Medulla oblongata (tissue), 1 donor: ENCODE results near the gene CFDP1.
A peak's percentile ranks its signal among the peaks of the same experiment; 100 is the strongest.

Source experiments
- DNase-seq: peaks from one replicate; pipeline ENCODE4 v3.0.0-alpha.2; 2015; ENCODE audit errors: extremely low spot score

CFDP1 gene

DNA sequence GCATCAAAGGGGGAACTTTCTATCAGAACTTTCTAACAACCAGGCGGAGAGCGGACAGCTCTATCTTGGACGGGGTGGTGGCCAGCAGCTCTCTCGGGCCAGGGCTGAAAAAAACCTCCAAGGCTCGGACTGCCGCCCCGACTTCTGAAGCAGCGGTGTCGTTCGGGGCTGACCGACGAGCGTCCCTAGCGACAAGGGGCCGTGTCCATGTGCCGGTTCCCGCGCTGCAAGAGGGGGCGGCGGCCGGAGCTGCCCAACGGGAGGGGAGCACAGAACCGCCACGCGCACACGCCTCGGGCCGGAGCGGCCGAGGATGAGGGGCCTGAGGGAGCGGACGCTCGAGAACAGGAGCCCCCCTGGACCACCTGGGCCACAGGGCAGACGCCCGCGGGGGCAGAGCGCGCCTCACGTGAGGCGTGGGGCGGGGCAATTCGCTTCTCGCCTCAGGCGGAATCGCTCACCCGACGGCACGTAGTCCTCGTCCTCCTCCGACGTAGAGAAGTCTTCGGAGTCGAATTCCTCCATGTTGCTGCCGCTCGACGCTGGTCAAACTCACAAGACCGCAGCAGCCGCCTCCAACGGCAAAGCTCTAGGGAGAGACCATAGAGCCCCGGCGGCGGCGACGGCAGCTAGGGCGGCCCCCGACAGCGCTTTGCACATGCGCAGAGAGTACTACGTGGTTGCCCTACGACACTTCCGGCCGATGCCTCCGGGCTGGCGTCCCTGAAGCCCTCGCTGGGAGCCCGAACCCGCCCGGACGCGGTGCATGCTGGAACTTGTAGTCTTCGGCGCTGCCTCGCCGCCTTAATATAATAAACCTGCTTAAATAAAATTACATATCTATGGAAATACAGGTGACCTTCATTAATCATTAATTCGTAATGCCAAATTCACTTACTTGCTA lies at the start of gene CFDP1:
CFDP1 (minus strand) TSS at position 676 of the 904 bp plus-strand sequence; CDS start at position 525, 151 bp downstream.
- DNase-seq: peak; percentile 98

DNA sequence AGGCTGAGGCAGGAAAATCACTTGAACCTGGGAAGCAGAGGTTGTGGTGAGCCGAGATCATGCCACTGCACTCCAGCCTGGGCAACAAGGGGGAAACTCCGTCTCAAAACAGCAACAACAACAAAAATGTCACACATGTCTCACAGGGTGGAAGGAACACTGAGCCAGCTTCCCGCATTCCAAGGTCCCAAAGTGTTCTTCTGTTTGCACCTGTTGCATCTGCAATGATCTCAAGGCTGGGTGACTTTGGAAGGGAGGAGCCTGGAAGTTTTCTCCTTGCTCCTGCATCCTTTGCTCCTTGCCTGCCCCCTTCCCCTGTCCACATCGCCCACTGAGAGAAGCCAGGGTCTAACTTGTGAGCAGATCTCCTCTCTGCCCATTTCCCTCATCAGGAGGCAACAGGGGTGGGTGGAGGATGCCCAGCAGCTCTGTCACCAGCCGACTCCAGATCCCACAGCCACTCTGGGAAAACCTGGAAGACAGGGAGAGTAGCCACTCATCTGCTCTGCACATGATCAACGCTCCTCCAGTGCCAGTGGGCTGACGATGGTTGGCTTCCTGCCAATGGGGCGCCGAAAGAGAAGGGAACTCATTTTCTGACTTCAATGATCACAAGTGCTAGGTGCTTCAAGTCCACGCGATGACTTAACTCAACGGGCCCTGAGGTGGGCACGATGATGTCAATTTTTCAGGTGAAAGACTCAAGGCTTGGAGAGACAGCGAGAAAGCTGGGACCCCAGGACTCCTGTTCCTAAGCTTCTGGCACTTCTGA lies 49.3 kb upstream of the CFDP1 start:
- DNase-seq: no peak

DNA sequence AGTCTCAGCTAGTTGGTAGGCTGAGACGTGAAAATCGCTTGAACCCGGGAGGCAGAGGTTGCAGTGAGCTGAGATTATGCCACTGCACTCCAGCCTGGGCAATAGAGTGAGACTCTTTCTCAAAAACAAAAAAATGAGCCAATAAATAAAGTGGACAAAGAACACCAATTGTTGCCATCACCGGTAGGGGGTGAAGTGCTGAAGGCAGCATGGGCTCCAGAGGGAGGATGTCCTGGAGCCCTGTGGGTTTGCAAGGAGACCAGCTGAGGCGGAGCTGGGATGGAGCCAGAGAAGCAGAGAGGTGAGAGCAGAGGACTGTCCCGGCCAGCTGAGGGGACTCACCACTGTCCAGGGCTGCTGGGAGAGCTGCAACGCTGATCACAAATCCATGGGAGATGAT lies 48.2 kb upstream of the CFDP1 start:
- DNase-seq: no peak

DNA sequence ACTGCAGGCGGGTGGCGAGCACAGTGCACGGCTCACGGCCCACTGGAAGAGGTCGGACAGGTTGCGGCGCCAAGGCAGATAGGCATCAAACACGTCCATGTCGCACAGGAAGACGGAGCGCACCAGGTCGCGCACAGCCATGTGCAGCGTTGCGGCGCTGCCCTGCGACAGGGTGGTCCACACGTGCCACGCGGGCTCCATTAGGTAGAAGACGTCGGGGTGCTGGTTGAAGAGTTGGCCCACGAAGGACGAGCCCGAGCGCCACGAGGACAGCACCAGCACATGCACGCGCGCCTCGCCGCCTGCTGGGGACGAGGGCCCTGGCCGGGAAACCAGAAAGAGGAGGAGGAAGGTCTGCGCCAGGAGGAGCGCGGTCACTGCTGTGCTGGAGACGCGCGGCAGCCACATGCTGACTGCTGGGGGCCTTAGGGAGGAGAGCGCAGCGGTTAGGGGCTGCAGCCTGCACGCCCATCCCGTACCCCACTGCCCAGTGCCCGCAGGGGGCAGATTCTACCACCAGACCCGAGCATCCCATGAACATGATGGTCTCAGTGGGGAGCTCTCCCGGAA lies 46.2 kb upstream of the CFDP1 start:
- no peak for DNase-seq

DNA sequence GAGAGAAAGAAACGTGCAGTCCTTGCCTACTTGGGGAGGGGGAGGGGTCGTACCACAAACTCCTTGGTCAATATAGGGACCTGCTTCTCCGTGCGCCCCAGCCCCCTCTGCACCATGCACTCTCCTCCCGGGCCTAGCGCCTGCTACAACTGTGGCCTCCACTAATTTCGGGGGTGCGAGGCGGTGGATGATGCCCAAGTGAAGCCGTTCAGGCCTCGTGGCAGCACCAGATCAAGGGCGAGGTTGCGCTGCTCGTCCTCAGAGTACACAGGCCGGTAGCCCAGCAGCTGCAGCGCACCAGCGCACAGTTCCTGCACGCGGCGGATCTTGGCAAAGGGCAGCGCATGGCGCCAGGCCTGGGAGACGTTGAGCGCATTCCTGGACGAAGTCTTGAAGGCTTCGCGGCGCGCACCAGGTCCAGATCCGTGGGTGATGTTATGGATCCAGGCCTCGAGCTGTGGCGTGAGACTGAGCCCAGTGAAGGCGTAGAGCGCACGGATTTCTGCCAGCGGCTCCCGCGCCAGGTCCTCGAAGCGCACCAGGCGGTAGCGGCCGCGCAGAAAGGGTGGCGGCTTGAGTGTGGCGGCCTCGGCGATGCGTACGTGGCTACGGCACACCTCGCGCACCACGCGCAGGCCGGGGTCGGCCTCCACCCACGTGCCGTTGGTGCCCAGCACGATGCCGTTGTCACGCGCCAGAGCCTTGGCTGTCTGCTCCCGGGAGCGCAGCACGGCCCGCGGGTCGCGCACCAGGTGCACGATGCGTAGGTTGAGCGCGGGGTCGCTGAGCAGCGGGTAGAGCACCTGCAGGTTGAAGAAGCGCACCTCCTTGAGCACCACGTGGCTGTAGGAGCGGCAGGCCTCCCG lies 45.4 kb upstream of the CFDP1 start:
- no peak for DNase-seq

DNA sequence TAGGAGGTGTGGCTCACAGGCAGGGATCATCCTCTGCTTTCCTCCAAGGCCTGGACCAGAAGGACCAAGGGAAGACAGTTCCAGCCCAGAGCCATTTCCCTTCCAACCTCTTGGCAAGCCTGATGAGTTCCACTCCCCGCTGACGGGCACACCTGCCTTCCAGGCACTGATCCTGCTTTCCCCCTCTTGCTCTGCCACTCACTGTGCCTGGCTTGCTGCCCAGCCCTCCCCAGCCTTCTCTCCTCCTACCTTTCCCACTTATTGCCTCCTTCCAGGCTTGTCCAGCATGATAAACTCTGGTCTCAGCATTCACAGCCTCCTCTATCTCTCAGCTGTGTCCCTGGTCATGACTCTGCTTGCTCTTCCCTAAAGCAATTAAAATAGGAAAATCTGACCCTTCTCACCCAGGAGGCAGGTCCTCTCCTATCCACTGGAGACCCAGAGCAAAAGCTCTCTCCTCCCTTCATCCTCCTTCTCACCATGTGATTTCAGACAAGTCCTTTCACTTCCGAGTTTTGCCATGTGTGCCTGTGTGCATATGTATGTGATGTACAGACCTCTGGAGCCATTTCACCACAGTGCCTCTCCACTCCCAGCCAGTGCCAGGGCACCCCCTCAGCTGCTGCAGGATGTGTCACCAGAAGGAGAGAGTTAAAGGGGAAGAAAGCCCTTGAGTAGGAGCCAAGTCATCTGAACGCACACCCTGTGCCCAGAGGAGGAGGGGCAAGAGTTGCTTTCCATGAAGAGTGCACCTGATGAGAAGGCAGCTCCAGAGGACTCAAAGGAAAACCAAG lies 44.6 kb upstream of the CFDP1 start:
- peak; percentile 17 for DNase-seq

DNA sequence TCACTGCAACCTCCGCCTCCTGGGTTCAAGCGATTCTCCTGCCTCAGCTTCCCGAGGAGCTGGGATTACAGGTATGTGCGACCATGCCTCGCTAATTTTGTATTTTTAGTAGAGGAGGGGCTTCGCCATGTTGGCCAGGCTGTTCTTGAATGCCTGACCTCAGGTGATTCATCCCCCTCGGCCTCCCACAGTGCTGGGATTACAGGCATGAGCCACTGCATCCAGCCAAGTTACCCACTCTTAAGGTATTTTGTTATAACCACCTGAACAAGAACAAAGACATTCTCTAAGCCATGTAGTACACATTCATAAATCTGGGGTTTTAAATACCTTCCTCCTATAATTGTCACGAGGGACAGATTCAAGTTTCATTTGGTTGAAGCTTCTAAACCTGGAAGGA lies 43.5 kb upstream of the CFDP1 start:
- DNase-seq: no peak

DNA sequence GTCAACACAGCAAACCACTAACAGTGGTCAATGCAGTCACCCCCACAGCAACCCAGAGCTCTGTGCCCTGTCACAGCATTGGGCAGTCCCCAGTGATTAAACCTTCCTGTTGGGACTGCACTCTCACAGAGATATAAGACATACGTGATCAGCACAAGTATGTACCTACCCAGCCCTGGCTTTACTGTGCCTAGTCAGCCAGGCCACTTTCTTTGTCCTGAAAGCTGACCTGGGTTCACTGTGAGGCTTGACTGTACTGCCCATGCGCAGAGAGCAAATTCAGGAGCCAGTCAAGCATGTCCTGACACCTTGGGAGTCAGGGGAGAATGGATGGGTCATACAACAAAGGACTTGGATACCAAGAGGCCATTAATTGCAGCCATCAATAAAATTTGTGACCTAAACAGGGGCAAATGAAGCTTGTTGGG lies 42.1 kb upstream of the CFDP1 start:
- no peak for DNase-seq

DNA sequence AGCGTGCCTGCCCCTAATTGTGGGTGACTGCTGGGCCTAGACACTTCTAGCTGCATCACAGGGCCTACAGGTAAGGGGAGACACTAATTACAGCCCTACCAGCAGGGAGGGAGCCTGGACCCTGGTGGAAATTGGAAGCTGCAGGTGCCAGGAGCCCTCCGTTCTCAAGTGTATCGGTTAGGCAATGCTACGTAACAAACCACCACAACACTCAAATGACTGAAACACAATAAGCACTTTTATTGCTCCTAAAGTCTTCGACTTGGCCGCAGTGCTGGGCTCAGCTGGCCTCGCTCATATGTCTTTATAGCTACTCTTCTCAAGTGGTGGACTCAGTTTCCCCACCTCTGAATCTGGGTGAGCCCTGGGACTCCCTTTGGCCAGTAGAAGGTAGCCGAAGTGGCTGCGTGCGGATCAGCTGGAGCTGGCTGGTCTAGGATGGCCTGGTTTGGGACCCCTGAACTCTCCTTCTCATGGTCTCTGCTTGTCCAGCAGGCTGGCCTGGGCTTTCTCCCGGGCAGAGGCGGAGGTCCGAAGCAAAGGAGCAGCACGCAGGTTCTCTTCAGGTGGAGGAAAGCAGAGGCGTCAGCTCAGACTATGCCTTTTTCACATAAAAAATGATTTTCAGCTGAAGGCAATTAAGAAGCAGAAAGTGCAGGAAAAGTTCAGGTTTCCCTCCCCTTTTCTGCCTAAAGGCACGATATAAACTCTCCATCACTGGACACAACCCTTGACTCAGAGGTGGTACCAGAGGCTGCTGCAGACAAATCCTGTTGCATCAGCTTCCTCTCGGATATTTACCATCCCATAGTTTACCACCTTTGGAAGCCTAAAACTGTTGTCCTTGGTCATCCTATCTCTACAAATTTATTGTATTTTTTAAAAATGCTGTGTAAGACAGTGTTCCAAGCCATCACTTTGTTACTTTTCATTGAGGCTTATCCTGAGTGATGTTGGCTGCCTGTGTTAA lies 39.9 kb upstream of the CFDP1 start:
- DNase-seq: no peak

DNA sequence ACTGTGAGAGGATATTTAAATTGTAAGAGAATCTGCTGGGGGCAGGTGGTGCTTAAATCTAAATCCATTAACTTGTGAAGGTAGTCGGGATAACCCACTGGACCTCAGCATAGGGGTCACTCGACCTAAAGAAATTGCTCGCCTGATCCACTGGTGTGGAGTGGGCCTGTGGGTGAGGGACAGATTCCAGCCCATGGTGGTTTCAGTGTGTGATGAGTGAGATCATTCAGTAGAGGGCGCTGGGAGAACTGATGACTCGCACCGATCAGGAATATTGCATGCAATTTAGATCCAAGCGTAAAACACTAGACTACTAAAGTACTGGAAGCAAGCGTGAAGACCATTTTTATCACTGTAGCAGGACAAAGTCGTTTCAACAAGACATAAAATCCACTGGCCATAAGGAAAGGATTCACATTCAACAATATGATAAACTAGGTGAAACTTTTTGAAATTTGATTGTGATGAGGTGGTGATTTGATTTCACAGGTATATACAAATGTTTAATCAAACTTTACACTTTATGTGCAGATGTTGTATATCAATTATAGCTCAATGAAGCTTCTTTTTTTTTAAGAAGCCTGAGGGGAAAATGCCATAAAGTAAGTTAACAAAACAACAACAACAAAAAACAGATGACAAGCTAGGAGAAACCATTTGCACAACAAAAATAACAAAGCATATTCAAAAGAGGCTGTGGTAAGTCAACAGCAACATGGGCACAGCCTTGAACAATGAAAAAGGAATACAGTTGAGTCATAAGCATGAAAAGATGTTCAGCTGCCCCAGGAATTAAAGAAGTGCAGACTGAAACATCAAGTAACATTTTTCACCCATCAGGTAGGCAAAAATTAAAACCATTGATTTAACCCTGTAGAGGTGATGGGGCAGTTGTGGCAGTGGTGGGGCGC lies 38.7 kb upstream of the CFDP1 start:
- DNase-seq: peak; percentile 91

DNA sequence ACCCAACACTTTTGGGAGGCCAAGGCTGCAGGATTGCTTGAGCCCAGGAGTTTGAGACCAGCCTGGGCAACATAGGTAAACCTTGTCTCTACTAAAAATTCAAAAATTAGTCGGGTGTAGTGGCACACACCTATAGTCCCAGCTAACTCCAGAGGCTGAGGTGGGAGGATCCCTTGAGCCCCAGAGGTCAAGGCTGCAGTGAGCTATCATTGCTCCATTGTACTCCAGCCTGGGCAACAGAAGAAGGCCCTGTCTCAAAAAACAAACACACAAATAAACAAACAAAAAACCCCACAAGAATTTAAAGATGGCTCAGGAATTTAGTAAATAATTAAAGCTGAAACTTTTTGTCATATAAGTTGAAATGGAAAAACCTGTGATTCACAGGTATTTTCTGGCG lies 33.5 kb upstream of the CFDP1 start:
- DNase-seq: no peak

DNA sequence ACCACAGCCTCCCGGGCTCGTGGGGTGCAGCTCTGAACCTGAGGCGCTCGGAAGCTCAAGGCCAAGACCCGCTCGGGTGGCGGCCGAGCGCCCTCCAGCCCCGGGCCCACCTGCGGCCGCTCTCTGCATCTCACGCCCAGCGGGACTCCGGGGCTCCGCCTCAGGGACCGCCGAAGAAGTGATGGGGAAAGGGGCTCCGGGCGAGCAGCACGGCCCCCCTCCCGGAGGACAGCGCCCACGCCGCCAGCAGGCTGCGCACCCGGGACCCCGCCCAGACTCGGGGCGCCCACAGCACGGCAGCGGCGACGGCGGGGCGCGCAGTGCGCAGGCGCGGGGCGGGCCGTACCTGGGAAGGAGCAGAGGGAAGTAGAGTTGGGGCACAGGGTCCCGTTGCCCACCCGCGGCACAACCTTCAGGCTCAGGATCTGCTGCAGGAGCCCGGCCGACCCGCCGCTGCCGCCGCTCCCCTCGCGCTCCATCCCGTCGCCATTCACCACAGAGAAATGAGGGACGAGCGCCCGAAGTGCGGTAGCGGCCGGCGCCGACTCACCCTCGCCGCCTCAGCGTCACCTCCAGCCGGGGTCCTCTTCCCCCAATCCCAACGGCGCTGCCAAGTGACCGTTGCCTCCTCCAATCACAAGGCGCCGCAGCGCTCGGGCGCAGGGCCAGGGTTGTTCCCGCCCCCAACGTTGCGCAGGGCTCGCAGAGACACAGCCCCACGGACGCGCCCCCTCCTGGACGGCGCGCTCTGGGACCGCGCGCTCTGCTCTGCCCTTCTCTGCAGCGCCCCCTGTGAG lies 31.0 kb upstream of the CFDP1 start, which contains the start of gene TMEM170A:
TMEM170A (minus strand) TSS at position 568 of the 797 bp plus-strand sequence; CDS start at position 479, 89 bp downstream.
- peak; percentile 99 for DNase-seq

DNA sequence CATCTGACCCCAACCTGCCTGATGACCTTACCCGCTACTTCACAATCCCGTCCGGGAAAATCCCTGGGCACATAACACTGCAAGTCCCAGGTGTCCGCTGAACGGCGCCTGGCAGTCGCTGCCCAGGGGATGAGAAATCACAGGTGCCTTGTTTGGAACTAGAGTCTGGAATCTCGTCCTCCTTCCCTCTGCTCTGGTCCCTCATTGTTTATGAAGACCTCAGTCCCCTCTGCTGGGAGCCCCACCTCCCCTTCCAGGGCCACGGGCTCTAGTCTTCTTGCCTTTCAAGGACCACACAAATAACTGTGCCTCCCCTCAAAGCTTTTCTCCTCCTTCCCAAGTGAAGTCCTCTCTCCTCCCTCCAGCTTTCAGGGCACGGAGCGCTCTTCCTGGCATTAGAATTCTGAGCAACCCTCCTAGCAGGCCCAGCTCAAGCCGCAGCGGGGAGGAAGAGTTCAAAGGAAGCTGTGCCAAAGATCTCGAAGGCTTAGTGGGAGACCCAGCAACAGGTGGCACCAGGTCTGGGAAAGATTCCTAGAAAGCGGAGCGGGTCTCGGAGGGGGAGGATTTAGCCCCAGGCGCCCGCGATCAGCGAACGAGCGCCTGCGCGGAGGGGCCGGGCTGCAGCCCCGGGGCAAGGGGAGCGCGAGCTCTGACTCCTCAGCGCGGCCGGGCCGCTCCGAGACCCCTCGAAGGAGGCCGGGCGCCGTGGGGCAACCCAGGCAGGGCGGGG lies 30.3 kb upstream of the CFDP1 start:
- peak; percentile 46 for DNase-seq

DNA sequence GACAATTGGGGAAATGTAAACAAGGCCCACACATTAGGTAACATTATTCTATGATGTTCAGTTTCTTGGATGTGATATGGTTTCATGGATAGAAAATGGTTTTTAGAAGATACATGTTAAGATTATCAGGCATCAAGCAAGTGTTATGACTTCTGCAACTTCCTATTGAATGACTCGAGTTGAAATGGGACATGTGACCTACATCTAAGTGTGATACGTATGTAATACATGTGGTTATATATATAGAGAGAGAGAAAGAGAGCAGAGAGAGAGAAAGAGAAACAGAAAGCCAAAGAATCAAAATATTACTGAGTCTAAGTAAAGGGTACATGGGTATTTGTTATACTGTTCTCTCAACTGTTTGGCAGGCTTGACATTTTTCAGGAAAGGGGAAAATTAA lies 29.5 kb upstream of the CFDP1 start:
- no peak for DNase-seq

DNA sequence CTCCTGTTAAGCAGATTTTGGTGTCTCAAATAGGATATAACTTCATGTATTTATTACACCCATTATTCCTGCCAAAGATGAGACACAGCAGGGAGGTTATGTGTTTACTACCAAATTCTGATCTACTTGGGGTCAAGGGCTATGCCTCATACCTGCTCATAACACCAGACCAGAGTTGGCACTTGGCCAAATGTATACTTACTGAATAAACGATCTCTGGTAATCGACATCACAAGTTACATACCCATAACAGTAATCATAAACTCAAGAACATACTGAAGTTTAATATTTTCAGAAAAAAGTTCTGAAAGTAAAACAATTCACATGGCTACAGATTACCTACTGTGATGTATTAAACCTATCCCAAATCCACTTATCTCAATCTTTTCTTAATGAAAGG lies 28.3 kb upstream of the CFDP1 start:
- no peak for DNase-seq

DNA sequence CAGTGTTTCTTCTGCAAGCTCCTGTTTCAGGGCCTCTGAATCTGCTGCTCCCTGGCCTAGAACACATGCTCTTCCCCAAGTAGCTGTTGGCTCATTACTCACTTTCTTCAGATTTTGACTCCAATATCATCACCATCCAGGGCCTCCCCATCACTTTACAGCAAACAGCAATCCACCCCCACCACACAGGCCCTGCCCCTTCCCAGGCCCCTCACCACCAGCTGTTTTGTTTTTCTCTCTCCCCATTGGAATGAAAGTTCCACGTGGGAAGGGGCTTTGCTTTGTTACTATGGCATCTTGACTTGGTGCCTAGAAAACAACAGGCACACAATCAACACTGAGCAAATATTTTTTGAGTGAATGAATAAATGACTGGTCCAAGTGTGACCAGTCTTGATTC lies 27.1 kb upstream of the CFDP1 start:
- peak; percentile 43 for DNase-seq

DNA sequence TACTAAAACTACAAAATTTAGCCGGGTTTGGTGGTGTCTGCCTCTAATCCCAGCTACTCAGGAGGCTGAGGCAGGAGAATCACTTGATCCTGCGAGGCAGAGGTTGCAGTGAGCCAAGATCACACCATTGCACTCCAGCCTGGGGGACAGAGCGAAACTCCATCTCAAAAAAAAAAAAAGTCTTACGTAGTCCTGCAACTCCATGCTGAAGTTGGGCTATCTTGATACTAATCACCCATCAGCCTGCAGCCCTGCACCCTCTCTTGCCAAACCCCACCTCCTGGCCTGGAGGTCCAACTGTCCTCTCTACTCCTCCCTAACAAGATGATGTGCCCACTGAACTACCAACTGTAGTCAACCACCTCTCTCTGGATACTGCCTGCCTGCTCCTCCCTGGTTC lies 26.4 kb upstream of the CFDP1 start:
- no peak for DNase-seq
